ENCODE data around the gene PCID2.

DNA sequence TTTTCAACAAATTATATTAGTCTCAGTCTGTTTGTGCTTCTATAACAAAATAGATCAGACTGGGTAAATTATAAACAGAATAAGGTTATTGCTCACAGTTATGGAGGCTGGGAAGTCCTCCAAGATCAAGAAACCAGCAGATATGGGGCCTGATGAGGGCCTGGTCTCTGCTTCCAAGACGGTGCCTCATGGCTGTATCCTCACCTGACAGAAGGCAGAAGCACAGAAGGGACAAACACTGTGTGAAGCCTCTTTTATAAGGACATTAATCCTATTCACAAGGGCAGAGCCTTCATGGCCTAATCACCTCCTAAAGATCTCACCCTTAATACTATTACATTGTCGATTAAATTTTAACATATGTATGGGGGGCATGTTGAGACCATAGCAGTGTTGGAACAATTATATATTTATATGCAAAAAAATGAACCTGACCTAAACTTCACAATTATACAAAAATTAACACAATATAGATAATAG, 73.1 kb downstream of the PCID2 start:
- no peak for TF ChIP-seq CTCF (IDR thresholded peaks at IDR 0.05; ENCODE audit: insufficient read depth, low read length, poor library complexity, severe bottlenecking)
- no peak for TF ChIP-seq EZH2phosphoT487 (conservative IDR thresholded peaks at IDR 0.05; ENCODE audit: low read length)
